ENCODE results near the gene SCAMP2. TPM values are rescaled to one million over a fixed set of nuclear protein-coding genes. Genes with fewer than 3 reads are reported as not detected.

The SCAMP2 gene
- total RNA-seq, 2 experiments from 2014 or later, result 57.8 to 58.9 TPM

GRCh38 chr15:74839526-74840395, 33.4 kb downstream of the SCAMP2 start:
- H3K27ac Mint-ChIP-seq, result no peak overlapping the region
- peaks cover 29% of the 10 kb centered on the region for H3K4me1 Mint-ChIP-seq (ENCODE audit: low read depth)
- H3K36me3 Mint-ChIP-seq (ENCODE audit: low read depth), result peaks cover 11% of the 10 kb centered on the region
- ChIA-PET CTCF (interaction anchor here (3.8 kb wide), 1 partner anchor 62 kb away, joined by 22 read pairs; no protein-coding TSS in a partner anchor), POLR2A (interaction anchor here (0.9 to 3.5 kb wide), 4 partner anchors 9 to 68 kb away, joined by 3 to 12 read pairs (median 4); no protein-coding TSS in a partner anchor)
- H3K9me3 Mint-ChIP-seq, result no peaks in the 10 kb centered on the region
- intact Hi-C loops (cut with micrococcal nuclease), result loop anchor here (5.0 kb wide), 1 partner anchor 57 kb away; the partner anchor contains the start of gene CSK
- no peak for TF ChIP-seq CTCF (IDR thresholded peaks at IDR 0.05)
- no peak overlapping the region for H3K4me3 Mint-ChIP-seq
- no peak for DNase-seq
- H3K27me3 Mint-ChIP-seq, result no peaks in the 10 kb centered on the region
- ATAC-seq, result no peak

GRCh38 chr15:74838746-74839525, 34.2 kb downstream of the SCAMP2 start:
- H3K27ac Mint-ChIP-seq, result no peak overlapping the region
- no peaks in the 10 kb centered on the region for H3K27me3 Mint-ChIP-seq
- CTCF ChIA-PET, result interaction anchor here (0.9 to 3.1 kb wide), 3 partner anchors 62 to 204 kb away, joined by 3 to 15 read pairs (median 4); no protein-coding TSS in a partner anchor
- POLR2A ChIA-PET, result interaction anchor here (0.6 to 1.2 kb wide), 3 partner anchors 66 to 118 kb away, joined by 3 to 5 read pairs (median 3); partner anchors contain the start of gene RPP25
- peaks cover 11% of the 10 kb centered on the region for H3K36me3 Mint-ChIP-seq (ENCODE audit: low read depth)
- H3K4me1 Mint-ChIP-seq (ENCODE audit: low read depth), result peaks cover 21% of the 10 kb centered on the region
- no peak overlapping the region for H3K4me3 Mint-ChIP-seq
- H3K9me3 Mint-ChIP-seq, result no peaks in the 10 kb centered on the region
- intact Hi-C loops (cut with micrococcal nuclease), result no loop called here
- TF ChIP-seq CTCF (IDR thresholded peaks at IDR 0.05), result no peak
- DNase-seq, result no peak
- ATAC-seq, result no peak

GRCh38 chr15:74838137-74838516, 35.0 kb downstream of the SCAMP2 start:
- no peaks in the 10 kb centered on the region for H3K27me3 Mint-ChIP-seq
- ATAC-seq (no peak), DNase-seq (no peak)
- peaks cover 19% of the 10 kb centered on the region for H3K4me1 Mint-ChIP-seq (ENCODE audit: low read depth)
- no peak for TF ChIP-seq CTCF (IDR thresholded peaks at IDR 0.05)
- no peak overlapping the region for H3K4me3 Mint-ChIP-seq
- peaks cover 11% of the 10 kb centered on the region for H3K36me3 Mint-ChIP-seq (ENCODE audit: low read depth)
- H3K27ac Mint-ChIP-seq, result no peak overlapping the region
- intact Hi-C loops (cut with micrococcal nuclease), result no loop called here
- CTCF ChIA-PET, result interaction anchor here (0.7 to 3.1 kb wide), 5 partner anchors 9 to 204 kb away, joined by 3 to 15 read pairs (median 4); no protein-coding TSS in a partner anchor
- no peaks in the 10 kb centered on the region for H3K9me3 Mint-ChIP-seq
- POLR2A ChIA-PET, result interaction anchor here (0.6 to 1.2 kb wide), 3 partner anchors 67 to 119 kb away, joined by 3 to 5 read pairs (median 3); partner anchors contain the start of gene RPP25

- no peak for TF ChIP-seq CTCF (IDR thresholded peaks at IDR 0.05)
- no peak overlapping the region for H3K4me3 Mint-ChIP-seq
- H3K27me3 Mint-ChIP-seq, result no peaks in the 10 kb centered on the region
- intact Hi-C loops (cut with micrococcal nuclease), result no loop called here
- peaks cover 11% of the 10 kb centered on the region for H3K36me3 Mint-ChIP-seq (ENCODE audit: low read depth)
- peak; percentile 26 for DNase-seq
- H3K27ac Mint-ChIP-seq, result no peak overlapping the region
- no peaks in the 10 kb centered on the region for H3K9me3 Mint-ChIP-seq
- CTCF ChIA-PET, result interaction anchor here (0.7 to 3.1 kb wide), 6 partner anchors 9 to 203 kb away, joined by 3 to 15 read pairs (median 9); partner anchors contain the start of gene CPLX3
- POLR2A ChIA-PET, result interaction anchor here (1.6 kb wide), 1 partner anchor 17 kb away, joined by 6 read pairs; no protein-coding TSS in a partner anchor
- H3K4me1 Mint-ChIP-seq (ENCODE audit: low read depth), result peaks cover 19% of the 10 kb centered on the region
- peak; percentile 25 for ATAC-seq
Observed at GRCh38 chr15:74837482-74838136, 35.6 kb downstream of the SCAMP2 start.
